HepG2 (cell line): ENCODE measurements around the gene NCOA4. TPM values are rescaled to one million over a fixed set of nuclear protein-coding genes. Genes with fewer than 3 reads are reported as not detected.

ENCODE experiments used
- ATAC-seq: fragments of 200-7000 bp; cut with Tn5 transposase; 3 replicates; pipeline ENCODE4 v1.9.1; 2020; ENCODE audit warnings: mild to moderate bottlenecking, moderate library complexity
- BruUV-seq: library from RNA; stranded (reverse); fragments of 400-500 nt; replicated peaks from 2 replicates; lab custom pipeline; 2021; lab: Mats Ljungman, UMichigan
- CTCF ChIA-PET: fragments of 300-600 bp; formaldehyde crosslinking; extraction: SDS; loops from one replicate; lab custom pipeline; 2021; ENCODE audit warnings: low total read pairs, inconsistent platforms, low intra/inter-chr PET ratio; lab: Yijun Ruan, JAX
- POLR2A ChIA-PET: fragments of 350-600 bp; sonication (Branson Sonifier 250); formaldehyde crosslinking; loops from one replicate; lab custom pipeline; 2020; ENCODE audit warnings: antibody characterized with exemption, inconsistent platforms; lab: Yijun Ruan, JAX
- DNase-seq: peaks from one replicate; pipeline ENCODE4 v3.0.0-alpha.2; 2015; ENCODE audit warnings: low spot score
- FAIRE-seq: peaks from 3 replicates; lab custom pipeline; 2011; peaks lifted over from hg19 to GRCh38; lab: Jason Lieb, UNC
- H2AFZ ChIP-seq: one replicate; pipeline ENCODE4 v1.6.1; 2011; ENCODE audit warnings: low read length, inconsistent platforms
- H3K27ac ChIP-seq: fragments of 300-600 bp; 3 replicates; pipeline ENCODE4 v1.8.0; 2011; ENCODE audit warnings: mixed run types, mild to moderate bottlenecking, mixed read lengths, low read length, inconsistent platforms; ENCODE audit not compliant: insufficient read depth; ENCODE audit errors: extremely low read length
- H3K27me3 ChIP-seq, 2 experiments: fragments of 200-600 bp in 1 of 2; 2 replicates in 1 of 2; 3 replicates in 1 of 2; pipeline versions ENCODE4 v1.6.0 to v1.8.0; 2011; ENCODE audit warnings: low read length in 2 of 2, mild to moderate bottlenecking in 2 of 2, moderate library complexity in 2 of 2, inconsistent platforms in 1 of 2; ENCODE audit not compliant: insufficient read depth in 2 of 2, control insufficient read depth in 1 of 2
- H3K36me3 ChIP-seq, 2 experiments: fragments of 200-600 bp in 1 of 2; replicated peaks in 1 of 2; 2 replicates in 1 of 2; 3 replicates in 1 of 2; pipeline versions ENCODE4 v1.5.1 to v1.8.0; 2011; ENCODE audit warnings: low read length in 2 of 2, inconsistent platforms in 1 of 2; ENCODE audit not compliant: insufficient read depth in 2 of 2, control insufficient read depth in 1 of 2
- H3K4me1 ChIP-seq: 2 replicates; pipeline ENCODE4 v1.5.1; 2012; ENCODE audit warnings: low read length, inconsistent platforms; ENCODE audit not compliant: insufficient read depth
- H3K4me2 ChIP-seq: 2 replicates; pipeline ENCODE4 v1.6.0; 2011; ENCODE audit warnings: low read depth, low read length, inconsistent platforms
- H3K4me3 ChIP-seq, 3 experiments: fragments of 200-600 bp in 1 of 3; sonication (generic), shearing (Covaris generic) in 1 of 3; replicated peaks in 1 of 3; 2 replicates each; pipeline ENCODE4 v1.5.1; 2011 to 2016; ENCODE audit warnings: low read length in 3 of 3, inconsistent platforms in 2 of 3, low read depth in 2 of 3, mild to moderate bottlenecking in 2 of 3, control low read depth in 1 of 3, mixed read lengths in 1 of 3; ENCODE audit not compliant: insufficient read depth in 1 of 3
- H3K79me2 ChIP-seq: one replicate; pipeline ENCODE4 v1.6.1; 2011; ENCODE audit warnings: low read length, inconsistent platforms; ENCODE audit not compliant: insufficient read depth
- H3K9ac ChIP-seq: 2 replicates; pipeline ENCODE4 v1.6.0; 2011; ENCODE audit warnings: mild to moderate bottlenecking, low read depth, low read length, inconsistent platforms; ENCODE audit not compliant: insufficient read depth
- H3K9me3 ChIP-seq: 2 replicates; pipeline ENCODE4 v1.5.1; 2012; ENCODE audit warnings: mild to moderate bottlenecking, low read length
- H4K20me1 ChIP-seq: 2 replicates; pipeline ENCODE4 v1.6.0; 2011; ENCODE audit warnings: inconsistent platforms, mild to moderate bottlenecking, low read length, moderate library complexity; ENCODE audit not compliant: insufficient read depth
- DR1 ChIP-seq: sonication (generic); formaldehyde crosslinking; IDR thresholded peaks from 2 replicates; pipeline ENCODE4 v1.8.0; 2021; ENCODE audit warnings: mild to moderate bottlenecking, missing genetic modification reagents, inconsistent platforms
- EZH2 ChIP-seq: conservative IDR thresholded peaks from 2 replicates; pipeline ENCODE4 v1.6.1; 2012; ENCODE audit warnings: mild to moderate bottlenecking, low read depth, low read length, moderate library complexity
- JARID2 ChIP-seq: sonication (generic); formaldehyde crosslinking; IDR thresholded peaks from 2 replicates; pipeline ENCODE4 v1.8.1; 2023; ENCODE audit warnings: missing genetic modification reagents, inconsistent platforms; ENCODE audit not compliant: insufficient replicate concordance
- SSRP1 ChIP-seq: IDR thresholded peaks from 2 replicates; pipeline ENCODE4 v1.6.1; 2016; ENCODE audit warnings: control low read depth
- ZBTB25 ChIP-seq: IDR thresholded peaks from 2 replicates; pipeline ENCODE4 v1.6.1; 2018; ENCODE audit warnings: missing genetic modification reagents
- ZBTB3 ChIP-seq: sonication (generic); formaldehyde crosslinking; IDR thresholded peaks from 2 replicates; pipeline ENCODE4 v1.4.0; 2020; ENCODE audit warnings: low read depth, mild to moderate bottlenecking, moderate library complexity, missing genetic modification reagents, borderline replicate concordance
- ZNF761 ChIP-seq: sonication (generic); formaldehyde crosslinking; conservative IDR thresholded peaks from 2 replicates; pipeline ENCODE4 v1.4.0; 2020; ENCODE audit warnings: mild to moderate bottlenecking, missing genetic modification reagents
- WGBS: methylation state at CpG from one replicate; pipeline ENCODE4 v1.1.6; 2017; ENCODE audit warnings: low lambda C conversion rate; 5-methylcytosine and 5-hydroxymethylcytosine counted together
- in situ Hi-C: cut with HindIII; loops from 2 replicates; pipeline ENCODE4 v1.10.0; 2017; ENCODE audit warnings: low pct_unique_long_range_greater_than_20kb; ENCODE audit not compliant: extremely low pct_ligation_motif_present
- intact Hi-C: fragments of 100-400 bp; cut with micrococcal nuclease; formaldehyde crosslinking; loops from one replicate; pipeline ENCODE4 v1.10.0; 2022; ENCODE audit not compliant: unreplicated experiment
- polyA plus RNA-seq, 8 experiments: library from polyadenylated mRNA; depleted of rRNA in 3 of 8; stranded (reverse) in 7 of 8; unstranded in 1 of 8; fragments of >200 nt; fragmentation: Illumina TruSeq in 4 of 8; extraction: Trizol in 4 of 8; gene quantifications; 2 replicates each; pipeline versions ENCODE4 v1.2.1 to v1.2.3, GENCODE V29; 2011 to 2016; ENCODE audit warnings: low read depth in 4 of 8, missing spikeins in 1 of 8, mixed read lengths in 1 of 8; ENCODE audit not compliant: insufficient read depth in 1 of 8
- total RNA-seq, 5 experiments: library from RNA; depleted of rRNA; stranded (reverse); fragments of >200 nt; fragmentation: Illumina TruSeq; extraction: Trizol; gene quantifications; 2 replicates each; pipeline ENCODE4 v1.2.3, GENCODE V29; 2016; ENCODE audit warnings: low read depth in 1 of 5
- TF ChIP-seq, protein P1 (sequence below): sonication (generic); formaldehyde crosslinking; IDR thresholded peaks from 2 replicates; pipeline ENCODE4 v1.5.1; 2020; ENCODE audit warnings: missing genetic modification reagents, mild to moderate bottlenecking, borderline replicate concordance

The NCOA4 gene
- total and polyA plus RNA-seq, 2 of the 13 experiments (the other 11 are each of a cell fraction or from before 2014, with no cell fraction given) = 306 to 400 TPM

DNA sequence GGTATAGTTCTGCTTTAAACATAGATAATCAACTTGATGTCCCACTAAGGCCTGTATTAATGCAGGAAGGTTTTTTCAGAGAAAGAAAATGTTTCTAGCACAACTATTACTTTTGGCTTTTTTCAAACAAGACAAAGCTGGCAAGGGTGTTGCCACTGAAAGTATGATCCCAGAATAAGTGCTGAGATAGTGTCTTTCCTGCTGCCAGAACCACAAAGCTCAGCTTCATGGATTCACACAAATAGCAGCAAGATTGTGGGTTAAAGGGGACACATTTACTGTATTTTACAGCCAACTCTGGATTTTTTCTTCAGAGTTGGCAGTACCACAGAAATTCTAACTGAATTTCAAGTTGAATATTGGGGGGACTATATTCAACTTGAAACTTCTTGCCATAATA lies 4.3 kb downstream of the NCOA4 start (continued):
- TF ChIP-seq, protein P1, sequence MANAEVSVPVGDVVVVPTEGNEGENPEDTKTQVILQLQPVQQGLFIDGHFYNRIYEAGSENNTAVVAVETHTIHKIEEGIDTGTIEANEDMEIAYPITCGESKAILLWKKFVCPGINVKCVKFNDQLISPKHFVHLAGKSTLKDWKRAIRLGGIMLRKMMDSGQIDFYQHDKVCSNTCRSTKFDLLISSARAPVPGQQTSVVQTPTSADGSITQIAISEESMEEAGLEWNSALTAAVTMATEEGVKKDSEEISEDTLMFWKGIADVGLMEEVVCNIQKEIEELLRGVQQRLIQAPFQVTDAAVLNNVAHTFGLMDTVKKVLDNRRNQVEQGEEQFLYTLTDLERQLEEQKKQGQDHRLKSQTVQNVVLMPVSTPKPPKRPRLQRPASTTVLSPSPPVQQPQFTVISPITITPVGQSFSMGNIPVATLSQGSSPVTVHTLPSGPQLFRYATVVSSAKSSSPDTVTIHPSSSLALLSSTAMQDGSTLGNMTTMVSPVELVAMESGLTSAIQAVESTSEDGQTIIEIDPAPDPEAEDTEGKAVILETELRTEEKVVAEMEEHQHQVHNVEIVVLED = no peak
- TF ChIP-seq ZNF761 (CRISPR knock-in tag) (no peak), EZH2 (no peak)

- Histone ChIP-seq H3K4me1 (peaks cover 50% of the 10 kb centered on the region), H4K20me1 (peaks cover 77% of the 10 kb centered on the region), H3K27ac (peak overlapping the region; percentile 48), H3K27me3 (no peaks in the 10 kb centered on the region; a peak in 1 of 5 replicates), H3K79me2 (peaks cover 96% of the 10 kb centered on the region), H2AFZ (no peak overlapping the region), H3K4me3 (peak overlapping the region; percentile 12 to 31 (median 29); a peak in 4 of 6 replicates), H3K9me3 (no peaks in the 10 kb centered on the region), H3K9ac (peak overlapping the region; percentile 42; the same call in 1 of the 2 replicates), H3K36me3 (peaks cover 0 to 6% of the 10 kb centered on the region in 2 experiments; a peak in 2 of 5 replicates), H3K4me2 (peak overlapping the region; percentile 93)
- TF ChIP-seq SSRP1 (CRISPR knock-in tag) (peak; percentile 54; the same call in 1 of the 2 replicates), ZBTB3 (CRISPR knock-in tag) (no peak), ZBTB25 (CRISPR knock-in tag) (no peak), DR1 (CRISPR knock-in tag) (no peak), JARID2 (no peak)
- POLR2A ChIA-PET = interaction anchor here (1.2 to 8.7 kb wide), 2 partner anchors 20 to 43 kb away, joined by 3 to 147 read pairs; no protein-coding TSS in a partner anchor
- in situ Hi-C loops (no loop called here), intact Hi-C loops (loop anchor here (10.0 kb wide), 1 partner anchor 199 kb away; no protein-coding TSS in a partner anchor)
- 86% methylated on average over 2 of the region's 2 CpGs for WGBS
- BruUV-seq = no TSS peak
- no peak for FAIRE-seq
- ATAC-seq = no peak
- CTCF ChIA-PET = no interaction called here
- no peak for DNase-seq
Measured at GRCh38 chr10:46025406-46025805, 5.0 kb downstream of the NCOA4 start.
